ENCODE results near the gene JMJD4.

DNA sequence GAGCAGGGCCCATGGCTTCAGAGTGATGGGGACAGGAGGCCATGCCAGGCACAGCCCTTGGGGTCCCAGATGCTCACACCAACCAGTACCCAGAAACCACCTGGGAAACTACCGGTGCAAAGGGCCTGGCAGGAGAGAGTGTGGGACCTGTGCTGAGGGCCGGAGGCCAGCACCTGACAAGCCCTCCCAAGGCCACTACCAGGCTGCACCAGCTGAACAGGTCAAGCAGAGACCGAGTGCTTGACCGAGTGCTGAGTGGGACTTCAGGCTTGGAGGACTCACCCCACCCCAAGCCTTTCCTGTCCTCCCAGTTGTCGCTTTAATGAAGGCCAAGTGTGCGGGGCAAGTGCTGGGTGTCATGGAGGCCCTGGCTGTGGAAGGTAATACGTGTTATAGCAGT, 36.7 kb upstream of the JMJD4 start:
- TF ChIP-seq, protein P1, sequence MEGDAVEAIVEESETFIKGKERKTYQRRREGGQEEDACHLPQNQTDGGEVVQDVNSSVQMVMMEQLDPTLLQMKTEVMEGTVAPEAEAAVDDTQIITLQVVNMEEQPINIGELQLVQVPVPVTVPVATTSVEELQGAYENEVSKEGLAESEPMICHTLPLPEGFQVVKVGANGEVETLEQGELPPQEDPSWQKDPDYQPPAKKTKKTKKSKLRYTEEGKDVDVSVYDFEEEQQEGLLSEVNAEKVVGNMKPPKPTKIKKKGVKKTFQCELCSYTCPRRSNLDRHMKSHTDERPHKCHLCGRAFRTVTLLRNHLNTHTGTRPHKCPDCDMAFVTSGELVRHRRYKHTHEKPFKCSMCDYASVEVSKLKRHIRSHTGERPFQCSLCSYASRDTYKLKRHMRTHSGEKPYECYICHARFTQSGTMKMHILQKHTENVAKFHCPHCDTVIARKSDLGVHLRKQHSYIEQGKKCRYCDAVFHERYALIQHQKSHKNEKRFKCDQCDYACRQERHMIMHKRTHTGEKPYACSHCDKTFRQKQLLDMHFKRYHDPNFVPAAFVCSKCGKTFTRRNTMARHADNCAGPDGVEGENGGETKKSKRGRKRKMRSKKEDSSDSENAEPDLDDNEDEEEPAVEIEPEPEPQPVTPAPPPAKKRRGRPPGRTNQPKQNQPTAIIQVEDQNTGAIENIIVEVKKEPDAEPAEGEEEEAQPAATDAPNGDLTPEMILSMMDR (IDR thresholded peaks at IDR 0.05): no peak
- no peak for TF ChIP-seq POLR2A (IDR thresholded peaks at IDR 0.05)
